Measurements from ENCODE around the gene COA5.

Gene COA5

DNA sequence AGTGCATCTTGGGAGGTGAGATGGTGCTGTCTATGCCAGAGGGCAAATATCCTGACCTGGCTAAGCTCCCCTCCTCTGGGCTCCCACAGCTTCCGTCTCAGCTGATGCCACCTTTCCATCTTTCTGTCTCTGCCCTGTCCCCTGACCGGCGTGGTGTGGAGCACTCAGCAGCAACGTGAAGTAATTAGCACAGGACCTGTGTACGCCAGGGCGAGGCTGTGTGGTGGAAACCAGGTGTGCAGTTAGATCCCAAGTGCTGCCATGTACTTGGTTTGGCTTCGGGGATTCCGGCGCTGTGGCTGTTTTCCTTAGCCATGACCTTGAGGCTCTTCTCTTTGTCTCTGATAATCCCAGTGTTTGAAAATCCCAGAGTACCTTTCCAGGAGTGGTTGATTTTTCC lies 36.5 kb downstream of the COA5 start:
- DNase-seq (ENCODE audit: low spot score): no peak

- no peak for DNase-seq (ENCODE audit: low spot score)
These were observed 37.1 kb downstream of the COA5 start for GRCh38 chr2:98571121-98571701.

GRCh38 chr2:98570356-98570755 lies 38.0 kb downstream of the COA5 start:
- DNase-seq (ENCODE audit: low spot score): no peak

DNA sequence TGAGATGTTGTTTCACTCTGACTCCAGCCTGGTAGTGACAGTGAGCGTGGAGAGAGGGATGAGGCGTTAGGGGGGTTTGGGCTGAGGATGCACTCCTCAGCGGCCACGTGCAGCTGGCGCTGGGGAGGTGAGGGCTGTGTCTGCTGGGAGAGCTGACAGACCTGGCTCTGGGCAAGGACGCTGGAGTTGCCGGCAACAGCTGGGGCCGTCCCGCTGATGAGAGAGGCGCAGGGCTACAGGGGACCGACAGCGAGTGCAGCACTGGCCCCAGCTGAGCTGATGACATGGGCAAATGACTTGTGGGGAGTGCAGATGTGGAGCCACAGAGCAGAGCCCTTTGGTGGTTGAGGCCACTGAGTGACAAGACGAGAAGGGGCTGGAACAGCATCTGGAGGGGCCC lies 38.4 kb downstream of the COA5 start:
- no peak for DNase-seq (ENCODE audit: low spot score)

DNA sequence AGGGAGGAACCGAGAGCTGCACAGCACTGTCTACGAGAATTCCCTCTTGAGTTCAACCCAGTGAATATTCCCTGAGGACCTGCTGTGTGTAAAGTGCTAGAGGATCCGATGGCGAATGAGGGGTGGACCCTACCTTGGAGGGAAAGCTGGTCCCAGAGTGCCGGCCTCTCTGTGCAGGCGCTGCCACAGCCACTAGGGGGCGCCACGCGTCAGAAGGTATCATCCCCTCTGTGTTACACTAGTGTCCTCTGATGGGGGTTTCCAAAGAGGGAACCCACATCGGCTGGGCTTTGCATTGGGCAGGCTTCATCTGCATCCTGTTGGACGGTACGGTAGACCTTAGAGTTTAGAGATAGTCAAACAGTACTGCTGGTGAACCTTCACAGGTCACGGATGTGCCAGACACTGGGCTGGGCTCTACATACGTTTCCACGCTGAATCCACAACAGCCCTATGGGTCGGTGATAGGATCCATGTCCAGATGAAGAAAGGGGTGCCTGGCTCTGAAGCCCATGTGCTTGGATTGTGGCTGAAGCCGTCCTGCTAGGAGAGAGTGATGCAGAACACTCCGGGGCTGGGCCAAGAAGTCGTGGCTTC lies 39.0 kb downstream of the COA5 start:
- DNase-seq (ENCODE audit: low spot score): no peak

GRCh38 chr2:98568161-98568956 lies 40.0 kb downstream of the COA5 start:
- DNase-seq (ENCODE audit: low spot score): no peak

DNA sequence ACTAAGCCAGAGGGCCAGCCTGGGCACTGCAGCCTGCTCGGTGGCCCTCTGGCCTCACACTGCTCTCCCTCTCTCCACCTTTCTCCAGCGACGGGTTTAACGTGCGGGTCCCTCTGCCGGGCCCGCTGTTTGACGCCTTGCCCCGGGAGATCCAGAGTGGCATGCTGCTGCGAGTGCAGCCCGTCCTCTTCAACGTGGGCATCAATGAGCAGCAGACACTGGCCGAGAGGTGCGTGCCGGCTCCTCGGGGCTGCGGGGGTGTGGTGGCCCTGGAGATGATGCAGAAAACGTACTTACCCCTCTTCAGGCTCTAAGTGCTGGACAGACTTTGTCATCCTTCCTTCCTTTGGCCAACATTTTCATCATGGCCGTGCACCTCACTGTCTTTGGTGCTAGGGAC lies 42.4 kb downstream of the COA5 start:
- DNase-seq (ENCODE audit: low spot score): no peak

GRCh38 chr2:98565286-98565860 lies 42.9 kb downstream of the COA5 start:
- DNase-seq (ENCODE audit: low spot score): peak; percentile 65

GRCh38 chr2:98564541-98565132 lies 43.7 kb downstream of the COA5 start:
- DNase-seq (ENCODE audit: low spot score): no peak

GRCh38 chr2:98563394-98563793 lies 44.9 kb downstream of the COA5 start:
- DNase-seq (ENCODE audit: low spot score): no peak

DNA sequence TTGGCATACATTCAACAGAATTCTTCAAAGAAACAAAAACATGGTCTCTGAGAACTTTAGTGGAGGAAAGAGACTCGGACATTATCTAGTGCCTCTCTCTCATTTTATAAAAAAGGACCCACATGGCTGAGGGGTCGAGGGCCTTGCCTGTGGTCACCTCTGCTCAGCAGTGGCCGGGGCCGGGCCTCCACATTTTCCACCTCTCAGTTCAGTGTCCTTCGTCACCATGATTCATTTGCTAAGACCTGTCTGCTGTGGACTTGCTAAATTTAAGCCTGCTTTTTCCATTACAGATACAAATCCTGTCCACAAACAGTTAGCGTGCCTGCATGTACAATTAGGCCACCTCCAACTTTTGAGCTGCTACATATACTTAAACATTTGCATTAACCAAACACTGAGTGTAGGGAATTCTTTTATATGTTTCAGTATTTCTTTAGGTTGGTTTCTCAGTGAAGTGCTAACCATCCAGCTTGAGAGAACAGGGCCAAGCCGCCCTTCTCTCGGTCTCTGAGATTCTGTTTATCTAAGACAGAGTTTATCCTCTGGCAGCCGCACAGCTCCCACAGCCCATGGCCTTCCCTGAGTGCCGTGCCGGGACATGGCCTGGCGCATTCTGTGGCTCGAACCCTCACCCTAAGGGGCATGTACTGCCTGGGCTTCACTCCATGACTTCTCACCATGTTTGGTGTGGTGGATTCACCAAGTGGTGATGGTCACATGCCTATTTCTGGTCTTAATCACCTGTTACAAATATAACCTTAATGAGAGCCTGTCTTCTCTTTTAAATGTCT lies 46.2 kb downstream of the COA5 start:
- DNase-seq (ENCODE audit: low spot score): no peak

- DNase-seq (ENCODE audit: low spot score): no peak
These were observed 47.3 kb downstream of the COA5 start for GRCh38 chr2:98561018-98561417.

DNA sequence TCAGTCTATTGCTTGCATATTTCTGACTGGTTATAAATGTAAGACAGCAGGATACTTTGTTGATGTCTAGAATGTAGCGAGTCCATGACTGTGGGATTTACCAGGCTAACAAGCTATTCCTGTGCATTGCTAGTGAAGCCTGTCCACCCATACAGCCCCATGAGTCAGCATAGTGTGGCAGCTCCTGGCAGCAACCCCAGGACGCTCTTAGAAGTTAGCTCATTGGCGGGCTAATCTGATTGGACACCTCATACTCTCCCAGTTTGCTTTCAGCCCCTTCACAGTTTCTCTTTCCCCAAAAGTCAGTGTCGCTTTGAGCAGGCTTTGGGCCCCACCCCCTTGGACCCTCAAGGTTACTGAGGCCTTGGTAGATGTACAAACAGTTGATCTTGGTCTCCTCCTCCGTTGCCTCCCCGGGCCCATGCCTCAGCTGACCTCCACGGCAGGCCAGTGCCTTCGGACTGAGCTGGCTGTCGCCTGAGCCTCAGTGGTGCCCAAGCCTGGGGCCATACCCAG lies 48.0 kb downstream of the COA5 start:
- DNase-seq (ENCODE audit: low spot score): no peak

GRCh38 chr2:98559581-98559980 lies 48.7 kb downstream of the COA5 start:
- no peak for DNase-seq (ENCODE audit: low spot score)

GRCh38 chr2:98558852-98559530 lies 49.3 kb downstream of the COA5 start:
- DNase-seq (ENCODE audit: low spot score): peak; percentile 32

GRCh38 chr2:98556344-98557033 lies 51.8 kb downstream of the COA5 start:
- no peak for DNase-seq (ENCODE audit: low spot score)

- peak; percentile 71 for DNase-seq (ENCODE audit: low spot score)
These were observed 52.6 kb downstream of the COA5 start for GRCh38 chr2:98555696-98556095.

GRCh38 chr2:98554116-98554861 lies 54.0 kb downstream of the COA5 start:
- no peak for DNase-seq (ENCODE audit: low spot score)

DNA sequence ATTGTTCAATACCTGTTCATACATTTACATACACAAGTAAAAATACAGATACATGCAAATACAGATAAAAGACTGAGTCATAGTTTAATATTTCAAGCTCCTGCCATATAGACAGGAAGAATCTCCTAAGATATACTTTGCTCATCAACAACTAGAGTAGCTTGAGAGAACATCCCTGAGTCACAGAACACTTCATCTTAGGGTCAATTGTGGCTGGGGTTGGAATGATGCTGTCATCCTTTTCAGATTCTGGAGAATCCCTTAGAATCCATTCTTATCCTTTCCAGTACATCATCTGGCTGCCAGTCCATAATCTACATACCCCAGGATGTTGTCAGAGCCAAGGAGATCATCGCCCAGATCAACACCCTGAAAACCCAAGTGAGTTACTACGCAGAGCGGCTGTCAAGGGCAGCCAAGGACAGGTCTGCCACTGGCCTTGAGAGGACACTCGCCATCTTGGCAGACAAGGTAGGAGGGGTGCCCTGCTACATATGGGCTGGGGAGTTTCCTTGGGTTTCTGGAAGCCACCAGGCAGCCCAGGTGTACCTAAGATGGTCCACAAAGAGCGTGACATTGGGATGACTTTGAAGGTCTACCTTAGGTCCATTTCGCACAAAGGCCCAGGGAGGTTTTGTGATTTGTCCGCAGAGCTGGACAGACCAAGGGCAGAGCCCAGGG lies 55.7 kb downstream of the COA5 start:
- no peak for DNase-seq (ENCODE audit: low spot score)
